GM12874 (cell line): Measurements from ENCODE around the gene SFMBT2.

Experiments used
- CTCF ChIP-seq: IDR thresholded peaks from 2 replicates; pipeline ENCODE4 v1.5.1; 2011; ENCODE audit warnings: low read depth, mild to moderate bottlenecking, control low read depth, low read length, moderate library complexity; ENCODE audit not compliant: insufficient read depth

The SFMBT2 gene

DNA sequence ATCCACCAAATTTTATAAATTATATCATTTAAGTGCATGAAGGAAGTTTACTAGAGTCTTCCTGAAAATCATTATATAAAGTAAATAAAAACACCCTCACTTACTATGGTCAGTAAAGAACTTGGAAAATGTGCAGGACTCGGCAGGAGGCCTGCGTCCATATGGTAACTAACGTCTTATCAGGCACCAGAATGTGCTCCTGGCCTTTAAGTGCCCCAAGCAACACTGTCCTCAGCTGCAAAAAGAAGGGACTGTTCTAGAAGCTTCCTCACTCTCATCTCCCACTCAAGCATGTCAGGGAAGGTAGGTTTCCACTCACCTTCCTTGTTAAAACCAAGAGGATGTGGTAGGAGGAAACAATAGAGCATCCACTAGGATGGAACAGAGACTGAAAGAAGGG is 11.3 kb downstream of the SFMBT2 start:
- no peak for TF ChIP-seq CTCF

DNA sequence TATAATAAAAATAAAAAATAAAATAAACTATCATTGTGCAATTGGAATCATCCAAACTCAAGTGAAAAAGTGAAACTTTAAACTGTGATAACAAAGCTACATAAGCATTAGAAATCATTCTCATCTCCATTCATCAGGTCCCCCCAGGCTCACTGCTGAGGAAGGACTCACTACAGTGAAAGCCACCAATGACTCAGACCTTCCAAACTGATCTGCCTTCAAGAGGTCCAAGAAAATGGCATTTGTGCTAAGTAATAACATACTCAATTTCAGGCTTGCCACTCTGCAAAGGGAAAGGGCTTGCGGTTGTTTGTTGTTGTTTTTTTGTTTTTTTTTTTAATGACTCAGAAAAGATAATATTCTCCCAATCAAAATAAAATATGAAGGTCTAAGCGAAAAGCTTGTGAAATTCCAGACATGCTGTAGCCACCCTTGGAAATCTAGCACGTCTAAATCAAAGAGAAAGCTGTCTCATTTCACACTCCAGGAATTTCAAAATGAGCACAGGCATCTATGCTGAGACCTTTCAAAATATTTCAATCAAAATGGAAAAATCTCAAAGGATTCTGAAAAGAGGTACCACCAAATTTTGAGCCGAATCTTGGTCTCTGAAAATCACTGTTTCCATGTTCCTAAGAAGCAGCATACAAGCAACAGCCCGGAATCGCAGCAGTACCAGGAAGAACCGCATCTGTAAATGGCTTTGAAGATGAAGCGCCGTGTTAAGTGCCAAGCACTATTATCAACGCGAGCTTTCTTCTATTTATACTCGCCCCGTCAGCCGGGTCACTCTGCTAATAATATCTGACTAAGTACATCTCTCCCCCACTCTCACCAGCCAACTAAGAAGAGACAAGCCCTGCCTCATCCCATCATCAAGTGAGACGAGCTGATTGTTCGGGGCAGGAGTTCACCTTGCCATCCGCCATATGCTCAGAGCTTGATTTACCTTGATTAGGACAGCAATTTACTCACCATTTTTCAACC is 13.5 kb downstream of the SFMBT2 start:
- no peak for TF ChIP-seq CTCF

GRCh38 chr10:7391748-7392147 is 19.1 kb downstream of the SFMBT2 start:
- TF ChIP-seq CTCF: no peak

DNA sequence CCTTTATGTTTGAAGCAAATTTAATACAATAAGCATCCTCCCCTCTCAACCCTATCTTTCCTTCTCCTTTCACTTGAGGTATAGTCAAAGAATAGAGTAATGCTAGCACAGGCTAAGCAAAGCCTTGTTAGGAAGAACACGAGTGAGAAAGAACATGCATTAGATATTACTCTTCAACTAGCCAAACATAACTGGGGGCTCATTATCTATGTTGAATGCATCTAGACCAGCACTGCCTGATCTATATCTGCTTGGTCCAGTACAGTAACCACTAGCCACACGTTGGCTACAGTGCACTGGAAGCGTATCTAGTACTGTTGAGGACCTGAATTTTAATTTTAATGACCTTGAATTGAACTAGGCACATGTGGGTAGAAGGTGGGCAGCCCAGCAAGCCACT is 21.0 kb downstream of the SFMBT2 start:
- TF ChIP-seq CTCF: no peak

DNA sequence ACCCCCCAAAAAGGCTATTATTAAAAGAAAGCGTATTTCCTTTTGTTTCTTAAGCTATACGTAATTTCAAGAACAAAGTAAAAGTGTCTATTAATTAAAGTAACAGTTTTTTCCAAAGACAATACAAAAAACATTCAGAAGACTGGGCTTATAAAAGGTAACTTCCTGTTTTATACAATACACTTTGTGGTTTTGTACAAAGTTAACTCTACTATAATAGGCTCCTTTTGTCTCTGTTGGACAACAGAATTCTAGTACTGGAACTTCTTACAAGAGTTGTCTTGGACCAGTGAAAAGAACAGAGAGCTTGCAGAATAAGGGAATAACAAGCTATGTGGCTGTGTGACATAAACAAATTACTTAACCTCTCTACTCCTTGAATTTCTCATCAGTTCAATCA is 21.5 kb downstream of the SFMBT2 start:
- TF ChIP-seq CTCF: no peak

DNA sequence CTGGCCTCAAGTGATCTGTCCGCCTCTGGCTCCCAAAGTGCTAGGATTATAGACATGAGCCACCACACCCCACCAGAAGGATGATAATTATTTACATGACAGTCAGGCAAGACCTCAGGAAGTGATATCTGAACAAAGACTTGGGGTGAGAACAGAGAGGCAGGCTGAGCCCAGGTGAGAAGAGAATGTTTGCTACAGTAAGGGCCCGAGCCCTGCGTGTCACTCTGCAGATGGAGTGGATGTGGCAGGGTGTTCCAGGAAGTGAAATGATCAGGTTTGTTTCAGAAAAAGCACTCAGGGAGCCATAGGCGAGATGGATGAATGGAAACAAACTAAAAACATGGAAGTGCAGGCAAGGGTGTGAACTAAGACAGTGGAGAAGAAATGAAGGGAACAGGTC is 22.2 kb downstream of the SFMBT2 start:
- no peak for TF ChIP-seq CTCF

DNA sequence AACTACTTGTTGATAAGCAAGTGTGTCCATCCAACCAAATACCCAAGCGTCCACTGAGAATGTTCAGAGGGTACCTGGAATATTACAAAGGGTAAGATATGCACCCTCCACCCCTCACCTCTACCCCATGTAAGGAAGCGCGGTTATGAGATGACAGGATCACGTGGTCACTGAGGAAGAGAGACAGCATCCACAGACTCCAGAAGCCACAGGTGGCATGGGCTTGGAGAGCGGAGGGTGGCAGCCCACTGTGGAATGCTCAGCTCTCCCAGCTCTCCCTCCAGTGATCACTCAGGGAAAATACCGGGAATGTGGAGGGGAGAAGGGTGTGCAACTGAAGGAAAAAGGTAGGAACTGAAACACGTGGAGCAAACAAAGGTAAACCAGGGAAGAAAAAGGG is 25.7 kb downstream of the SFMBT2 start:
- TF ChIP-seq CTCF: no peak
